Stimulated activated CD8-positive, alpha-beta memory T cell treated with anti-CD3 and anti-CD28 coated beads, Interleukin-4, amount 100 ng/mL, for 4 hours (primary cell): ENCODE data around the gene UBA3.
A peak's percentile ranks its signal among the peaks of the same experiment; 100 is the strongest.

Source experiments
- DNase-seq, 2 donors: peaks; one replicate each; pipeline ENCODE4 v3.0.0-alpha.2; 2020; ENCODE audit warnings: low read depth in 2 of 2, low spot score in 1 of 2

The UBA3 gene

GRCh38 chr3:69080233-69080920 lies at the start of gene UBA3:
UBA3 (minus strand) TSS chr3:69080365; CDS start chr3:69080353, 12 bp downstream.
- DNase-seq, result peak; percentile 81 to 88

- no peak for DNase-seq
Measured at GRCh38 chr3:69129531-69129930, 49.4 kb upstream of the UBA3 start.

- DNase-seq, result no peak
Measured at GRCh38 chr3:69128509-69128908, 48.3 kb upstream of the UBA3 start.

GRCh38 chr3:69126999-69127398 lies 46.8 kb upstream of the UBA3 start:
- no peak for DNase-seq

GRCh38 chr3:69126216-69126615 lies 46.1 kb upstream of the UBA3 start:
- no peak for DNase-seq

- no peak for DNase-seq
Measured at GRCh38 chr3:69122403-69122802, 42.2 kb upstream of the UBA3 start, which contains the start of gene LMOD3. LMOD3 (minus strand) TSS chr3:69122595; CDS start chr3:69122386, 209 bp downstream.

GRCh38 chr3:69121950-69122349 lies 41.8 kb upstream of the UBA3 start:
- no peak for DNase-seq

GRCh38 chr3:69121513-69121912 lies 41.3 kb upstream of the UBA3 start:
- DNase-seq, result no peak

- peak; percentile 65 to 80 for DNase-seq
Measured at GRCh38 chr3:69120879-69121464, 40.8 kb upstream of the UBA3 start.

GRCh38 chr3:69119681-69120080 lies 39.5 kb upstream of the UBA3 start:
- DNase-seq, result no peak

GRCh38 chr3:69119138-69119537 lies 39.0 kb upstream of the UBA3 start:
- no peak for DNase-seq

- DNase-seq, result no peak
Measured at GRCh38 chr3:69118555-69118954, 38.4 kb upstream of the UBA3 start.

GRCh38 chr3:69116897-69117296 lies 36.7 kb upstream of the UBA3 start:
- no peak for DNase-seq

GRCh38 chr3:69116162-69116561 lies 36.0 kb upstream of the UBA3 start:
- DNase-seq, result no peak

- no peak for DNase-seq
Measured at GRCh38 chr3:69115731-69116130, 35.6 kb upstream of the UBA3 start.

GRCh38 chr3:69113536-69113935 lies 33.4 kb upstream of the UBA3 start:
- no peak for DNase-seq

- DNase-seq, result no peak
Measured at GRCh38 chr3:69110941-69111546, 30.9 kb upstream of the UBA3 start.

- DNase-seq, result no peak
Measured at GRCh38 chr3:69108811-69109210, 28.6 kb upstream of the UBA3 start.

- no peak for DNase-seq
Measured at GRCh38 chr3:69107841-69108240, 27.7 kb upstream of the UBA3 start.

- DNase-seq, result no peak
Measured at GRCh38 chr3:69105320-69105719, 25.2 kb upstream of the UBA3 start.

GRCh38 chr3:69104586-69104985 lies 24.4 kb upstream of the UBA3 start:
- no peak for DNase-seq

GRCh38 chr3:69103123-69103522 lies 23.0 kb upstream of the UBA3 start:
- no peak for DNase-seq

- no peak for DNase-seq
Measured at GRCh38 chr3:69102384-69102783, 22.2 kb upstream of the UBA3 start.
